Epithelial cell of proximal tubule (primary cell): ENCODE results near the gene RGS3. TPM values are rescaled to one million over a fixed set of nuclear protein-coding genes. Genes with fewer than 3 reads are reported as not detected.

Experiments
- DNase-seq: peaks from one replicate; pipeline ENCODE4 v3.0.0-alpha.2; 2011; ENCODE audit warnings: low read depth
- H3K4me3 ChIP-seq: 2 replicates; pipeline ENCODE4 v1.5.1; 2011; ENCODE audit warnings: low read depth, mild to moderate bottlenecking, low read length
- CTCF ChIP-seq: conservative IDR thresholded peaks from 2 replicates; pipeline ENCODE4 v1.5.1; 2012; ENCODE audit warnings: low read depth, mild to moderate bottlenecking, low read length
- total RNA-seq: library from RNA; depleted of rRNA; stranded (reverse); fragments of >200 nt; gene quantifications from 2 replicates; pipeline ENCODE4 v1.2.3, GENCODE V29; 2015

RGS3 gene
- total RNA-seq, 1 donor from 2014 or later: 79.2 TPM

- no peak for DNase-seq
- no peak overlapping the region for H3K4me3 ChIP-seq
- no peak for TF ChIP-seq CTCF
Measured at GRCh38 chr9:113536166-113536482, 72.6 kb downstream of the RGS3 start.

GRCh38 chr9:113536483-113537228 lies 73.1 kb downstream of the RGS3 start:
- DNase-seq: no peak
- H3K4me3 ChIP-seq: no peak overlapping the region
- no peak for TF ChIP-seq CTCF

GRCh38 chr9:113537229-113537810 lies 73.8 kb downstream of the RGS3 start:
- H3K4me3 ChIP-seq: no peak overlapping the region
- TF ChIP-seq CTCF: no peak
- no peak for DNase-seq

- H3K4me3 ChIP-seq: no peak overlapping the region
- TF ChIP-seq CTCF: no peak
- no peak for DNase-seq
Measured at GRCh38 chr9:113538131-113538530, 74.6 kb downstream of the RGS3 start.

- TF ChIP-seq CTCF: no peak
- H3K4me3 ChIP-seq: no peak overlapping the region
- no peak for DNase-seq
Measured at GRCh38 chr9:113538701-113539430, 75.3 kb downstream of the RGS3 start.

- no peak for TF ChIP-seq CTCF
- H3K4me3 ChIP-seq: no peak overlapping the region
- DNase-seq: no peak
Measured at GRCh38 chr9:113540466-113540865, 76.9 kb downstream of the RGS3 start.
